PFSK-1 (cell line): Measurements from ENCODE around the gene SCML2.

ENCODE experiments used
- SIN3A ChIP-seq: IDR thresholded peaks from 2 replicates; pipeline ENCODE4 v1.6.1; 2012; ENCODE audit warnings: mild to moderate bottlenecking, low read length, moderate library complexity, borderline replicate concordance; ENCODE audit not compliant: insufficient read depth
- TF ChIP-seq, protein P1 (sequence below), 2 experiments: IDR thresholded peaks; 2 replicates each; pipeline versions ENCODE4 v1.6.1 to v1.8.0; 2011 to 2012; ENCODE audit warnings: low read depth in 2 of 2, low read length in 2 of 2, control low read depth in 1 of 2, inconsistent platforms in 1 of 2, mild to moderate bottlenecking in 1 of 2, moderate library complexity in 1 of 2; ENCODE audit not compliant: insufficient read depth in 1 of 2

DNA sequence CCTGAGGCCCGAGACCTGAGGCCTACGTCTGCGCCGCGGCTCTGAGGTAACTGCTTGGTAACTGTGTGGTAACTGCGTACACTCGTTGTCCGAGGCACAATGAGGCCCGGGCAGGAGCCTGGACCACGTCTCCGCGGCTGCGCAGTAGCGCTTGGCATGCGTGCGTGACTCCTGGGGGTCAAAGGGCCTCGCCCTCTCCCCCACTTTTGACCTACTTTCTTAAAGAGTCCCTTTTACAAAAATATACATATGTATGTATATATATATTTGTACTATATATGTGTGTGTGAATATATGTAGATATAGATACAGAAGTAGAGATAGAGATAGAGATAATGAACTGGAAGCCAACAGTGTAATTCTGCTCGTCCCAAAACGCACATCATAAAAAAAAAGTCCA is 133.7 kb downstream of the SCML2 start, which contains the start of gene BEND2:
- TF ChIP-seq, protein P1, sequence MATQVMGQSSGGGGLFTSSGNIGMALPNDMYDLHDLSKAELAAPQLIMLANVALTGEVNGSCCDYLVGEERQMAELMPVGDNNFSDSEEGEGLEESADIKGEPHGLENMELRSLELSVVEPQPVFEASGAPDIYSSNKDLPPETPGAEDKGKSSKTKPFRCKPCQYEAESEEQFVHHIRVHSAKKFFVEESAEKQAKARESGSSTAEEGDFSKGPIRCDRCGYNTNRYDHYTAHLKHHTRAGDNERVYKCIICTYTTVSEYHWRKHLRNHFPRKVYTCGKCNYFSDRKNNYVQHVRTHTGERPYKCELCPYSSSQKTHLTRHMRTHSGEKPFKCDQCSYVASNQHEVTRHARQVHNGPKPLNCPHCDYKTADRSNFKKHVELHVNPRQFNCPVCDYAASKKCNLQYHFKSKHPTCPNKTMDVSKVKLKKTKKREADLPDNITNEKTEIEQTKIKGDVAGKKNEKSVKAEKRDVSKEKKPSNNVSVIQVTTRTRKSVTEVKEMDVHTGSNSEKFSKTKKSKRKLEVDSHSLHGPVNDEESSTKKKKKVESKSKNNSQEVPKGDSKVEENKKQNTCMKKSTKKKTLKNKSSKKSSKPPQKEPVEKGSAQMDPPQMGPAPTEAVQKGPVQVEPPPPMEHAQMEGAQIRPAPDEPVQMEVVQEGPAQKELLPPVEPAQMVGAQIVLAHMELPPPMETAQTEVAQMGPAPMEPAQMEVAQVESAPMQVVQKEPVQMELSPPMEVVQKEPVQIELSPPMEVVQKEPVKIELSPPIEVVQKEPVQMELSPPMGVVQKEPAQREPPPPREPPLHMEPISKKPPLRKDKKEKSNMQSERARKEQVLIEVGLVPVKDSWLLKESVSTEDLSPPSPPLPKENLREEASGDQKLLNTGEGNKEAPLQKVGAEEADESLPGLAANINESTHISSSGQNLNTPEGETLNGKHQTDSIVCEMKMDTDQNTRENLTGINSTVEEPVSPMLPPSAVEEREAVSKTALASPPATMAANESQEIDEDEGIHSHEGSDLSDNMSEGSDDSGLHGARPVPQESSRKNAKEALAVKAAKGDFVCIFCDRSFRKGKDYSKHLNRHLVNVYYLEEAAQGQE (IDR thresholded peaks at IDR 0.05; ENCODE audit: insufficient read depth in 1 of 2, low read depth in 2 of 2, low read length in 2 of 2) = no peak
- TF ChIP-seq SIN3A = no peak
